ENCODE measurements around the gene DOC2B. TPM values are rescaled to one million over a fixed set of nuclear protein-coding genes. Genes with fewer than 3 reads are reported as not detected.
"Not testable (repeated sequence)": the region's sequence is repeated elsewhere in the genome, so short reads cannot be mapped to it uniquely, and the experiment has no call there.

DOC2B gene
- total and polyA plus RNA-seq, 7 donors: 0.46 to 12.5 (median 4.9) TPM

GRCh38 chr17:136531-136930 lies 44.9 kb downstream of the DOC2B start:
- 1 to 3% methylated on average over 3 of the region's 4 CpGs for WGBS, 2 donors
- intact Hi-C loops (cut with DNase I); H3K4me3 ChIP-seq; H3K4me1 ChIP-seq; H3K27ac ChIP-seq; H3K9me3 ChIP-seq; H3K36me3 ChIP-seq; H3K27me3 ChIP-seq: not testable (repeated sequence)
- TF ChIP-seq CTCF (IDR thresholded peaks at IDR 0.05): peak in 1 of 4 experiments; percentile 55
- DNase-seq: peak; percentile 83

DNA sequence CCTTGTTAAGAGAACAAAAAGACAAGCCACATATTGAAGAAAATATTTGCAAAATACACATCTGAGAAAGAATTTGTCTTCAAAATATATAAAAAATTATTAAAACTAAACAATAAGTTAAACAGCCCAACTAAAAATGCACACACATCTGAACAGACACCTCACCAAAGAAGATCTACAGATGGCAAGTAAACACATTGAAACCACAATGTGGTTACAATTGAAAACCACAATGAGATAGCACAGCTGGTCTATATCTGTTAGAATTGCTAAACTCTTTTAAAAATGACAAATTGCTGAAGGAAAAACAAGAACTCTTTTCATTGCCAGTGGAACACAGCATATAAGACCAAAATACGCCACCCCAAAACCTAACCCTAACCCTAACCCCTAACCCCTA lies 45.6 kb downstream of the DOC2B start:
- H3K4me1 ChIP-seq; intact Hi-C loops (cut with DNase I); H3K27me3 ChIP-seq; H3K9me3 ChIP-seq; H3K4me3 ChIP-seq; DNase-seq; H3K27ac ChIP-seq; H3K36me3 ChIP-seq: not testable (repeated sequence)
- WGBS, 2 donors: no CpG with 5 or more reads among the region's 1 CpG

DNA sequence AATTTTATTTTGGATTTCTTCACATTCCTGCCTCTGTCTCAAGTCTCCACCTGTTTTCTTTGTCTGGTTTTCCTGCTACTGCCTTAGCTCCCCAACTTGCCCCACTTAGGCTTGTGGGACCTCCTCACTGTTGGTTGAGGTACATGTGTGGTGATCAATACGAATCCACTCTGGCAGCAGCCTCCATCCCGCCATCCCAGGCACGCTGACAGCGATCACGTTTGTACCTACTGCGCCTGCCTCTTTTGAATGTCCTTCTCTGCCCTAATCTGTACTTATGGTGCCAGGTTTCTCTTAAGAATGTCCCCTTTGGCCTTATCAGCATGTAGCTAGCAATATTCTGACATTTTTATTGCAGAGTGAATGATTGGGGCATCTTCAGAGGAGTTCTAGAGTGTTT lies 46.4 kb downstream of the DOC2B start:
- H3K4me1 ChIP-seq; H3K27ac ChIP-seq; H3K36me3 ChIP-seq; H3K27me3 ChIP-seq; H3K4me3 ChIP-seq; H3K9me3 ChIP-seq; intact Hi-C loops (cut with DNase I): not testable (repeated sequence)
- DNase-seq: peak; percentile 30
- WGBS, 2 donors: 84 to 85% methylated on average over 6 of the region's 6 CpGs

- intact Hi-C loops (cut with DNase I); H3K27ac ChIP-seq; H3K27me3 ChIP-seq; H3K36me3 ChIP-seq; H3K4me3 ChIP-seq; H3K9me3 ChIP-seq; H3K4me1 ChIP-seq: not testable (repeated sequence)
- DNase-seq: peak; percentile 3
- WGBS, 2 donors: 68 to 82% methylated on average over 12 to 13 of the region's 25 CpGs
Measured at GRCh38 chr17:134332-134785, 47.1 kb downstream of the DOC2B start.

GRCh38 chr17:133932-134331 lies 47.5 kb downstream of the DOC2B start:
- intact Hi-C loops (cut with DNase I): not testable (repeated sequence)

DNA sequence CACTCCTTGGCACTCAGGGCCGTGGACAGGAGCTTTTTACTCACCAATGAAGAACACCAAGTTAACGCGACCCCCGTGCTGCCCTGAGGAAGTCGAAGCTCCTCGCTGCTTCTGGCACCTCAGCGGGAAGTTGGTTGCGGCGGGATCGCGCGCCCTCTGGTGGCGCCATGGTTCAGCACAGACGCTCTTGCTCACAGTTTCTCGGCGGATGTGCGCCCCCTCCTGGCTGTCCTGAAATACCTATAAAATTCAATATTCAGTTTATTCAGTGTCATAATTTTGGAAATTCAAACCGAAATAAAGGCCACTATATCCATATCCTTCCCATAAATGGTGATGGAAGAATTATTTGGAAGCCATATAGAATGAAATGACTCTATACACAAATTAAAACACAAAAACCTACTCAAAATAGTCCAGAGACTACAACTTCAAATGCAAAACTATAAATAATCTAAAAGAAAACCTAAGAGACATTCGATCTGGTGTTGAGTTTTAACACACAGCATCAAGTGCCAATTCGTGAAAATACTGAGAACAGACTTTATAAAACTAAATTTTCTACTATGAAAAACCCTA lies 63.0 kb downstream of the DOC2B start:
- WGBS, 2 donors: 1 to 2% methylated on average over 19 of the region's 20 CpGs
- H3K4me3 ChIP-seq; DNase-seq; H3K9me3 ChIP-seq; H3K27me3 ChIP-seq; intact Hi-C loops (cut with DNase I); H3K27ac ChIP-seq; H3K4me1 ChIP-seq; H3K36me3 ChIP-seq: not testable (repeated sequence)
- TF ChIP-seq CTCF (IDR thresholded peaks at IDR 0.05): peak in 1 of 4 experiments; percentile 37

More at GRCh38 chr17:133932-134331, 47.5 kb downstream of the DOC2B start:
- DNase-seq: peak; percentile 41
- H3K4me3 ChIP-seq, H3K4me1 ChIP-seq, H3K27ac ChIP-seq, H3K36me3 ChIP-seq, H3K27me3 ChIP-seq, H3K9me3 ChIP-seq: not testable (repeated sequence)
- WGBS, 2 donors: 93 to 99% methylated on average over 15 to 20 of the region's 40 CpGs

GRCh38 chr17:113111-113510 lies 68.3 kb downstream of the DOC2B start:
- H3K36me3 ChIP-seq; H3K9me3 ChIP-seq; H3K4me3 ChIP-seq; H3K27ac ChIP-seq; H3K4me1 ChIP-seq; H3K27me3 ChIP-seq; intact Hi-C loops (cut with DNase I); DNase-seq: not testable (repeated sequence)
- WGBS, 2 donors: no CpG with 5 or more reads among the region's 5 CpGs

Other genes starting within 250 kb of the DOC2B start
- not detected for gene SCGB1C2, start 44.1 kb downstream of the DOC2B start, total RNA-seq
- not detected for gene SCGB1C2, start 44.1 kb downstream of the DOC2B start, polyA plus RNA-seq
- 10 to 100 TPM in 1 of 4 donors, 1 to 10 TPM in 3; 1.8 to 12.7 (median 3.1) TPM for gene RPH3AL, start 171.2 kb upstream of the DOC2B start, total RNA-seq
- 10 to 100 TPM; 14.2 to 23.1 (median 15.0) TPM for gene RPH3AL, start 171.2 kb upstream of the DOC2B start, polyA plus RNA-seq

All from sigmoid colon (tissue), 7 donors.